ENCODE data around the gene MAMDC2. TPM values are rescaled to one million over a fixed set of nuclear protein-coding genes. Genes with fewer than 3 reads are reported as not detected.

Gene MAMDC2
- total RNA-seq, 6 experiments from 2014 or later, result 0.22 to 1.6 (median 0.37) TPM; not detected in 1

GRCh38 chr9:70172532-70172931 is 128.9 kb downstream of the MAMDC2 start:
- WGBS (ENCODE audit: insufficient coverage, low coverage, low lambda C conversion rate, missing lambda C conversion rate), result 31% methylated on average over 1 of the region's 1 CpG
- H3K4me3 ChIP-seq, result no peak overlapping the region

DNA sequence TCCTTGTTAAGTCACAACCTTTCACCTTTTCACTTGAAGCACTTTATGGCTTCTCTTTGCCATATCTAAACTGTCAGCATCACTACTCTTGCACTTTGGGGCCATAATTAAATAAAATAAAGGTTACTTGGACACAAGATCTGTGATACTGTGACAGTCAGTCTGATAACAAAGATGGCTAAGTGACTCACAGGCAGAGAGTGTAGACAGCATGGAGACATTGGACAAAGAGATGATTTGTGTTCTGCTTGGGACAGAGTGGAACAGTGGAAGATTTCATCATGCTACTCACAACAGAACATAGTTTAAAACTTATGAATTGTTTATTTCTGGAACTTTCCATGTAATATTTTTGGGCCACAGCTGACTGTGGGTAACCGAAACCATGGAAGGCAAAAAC is 133.5 kb downstream of the MAMDC2 start:
- no peak for DNase-seq
- no peak for ATAC-seq
- Histone ChIP-seq H3K4me1 (no peaks in the 10 kb centered on the region), H3K4me3 (no peak overlapping the region), H3K27ac (no peak overlapping the region), H3K9me3 (no peaks in the 10 kb centered on the region), H3K27me3 (no peaks in the 10 kb centered on the region), H3K36me3 (no peaks in the 10 kb centered on the region)
- intact Hi-C loops (cut with DNase I), result no loop called here
- no peak for TF ChIP-seq CTCF (IDR thresholded peaks at IDR 0.05)
- TF ChIP-seq POLR2A (IDR thresholded peaks at IDR 0.05), result no peak
- 80% methylated on average over 1 of the region's 1 CpG for WGBS (ENCODE audit: insufficient coverage, low coverage, low lambda C conversion rate, missing lambda C conversion rate)

More at GRCh38 chr9:70172532-70172931, 128.9 kb downstream of the MAMDC2 start:
- TF ChIP-seq POLR2A (IDR thresholded peaks at IDR 0.05), result no peak
- TF ChIP-seq CTCF (IDR thresholded peaks at IDR 0.05), result no peak
- intact Hi-C loops (cut with DNase I), result no loop called here
- Histone ChIP-seq H3K9me3 (no peaks in the 10 kb centered on the region), H3K4me1 (no peaks in the 10 kb centered on the region), H3K27ac (no peak overlapping the region), H3K36me3 (no peaks in the 10 kb centered on the region), H3K27me3 (no peaks in the 10 kb centered on the region)
- ATAC-seq, result no peak
- no peak for DNase-seq

DNA sequence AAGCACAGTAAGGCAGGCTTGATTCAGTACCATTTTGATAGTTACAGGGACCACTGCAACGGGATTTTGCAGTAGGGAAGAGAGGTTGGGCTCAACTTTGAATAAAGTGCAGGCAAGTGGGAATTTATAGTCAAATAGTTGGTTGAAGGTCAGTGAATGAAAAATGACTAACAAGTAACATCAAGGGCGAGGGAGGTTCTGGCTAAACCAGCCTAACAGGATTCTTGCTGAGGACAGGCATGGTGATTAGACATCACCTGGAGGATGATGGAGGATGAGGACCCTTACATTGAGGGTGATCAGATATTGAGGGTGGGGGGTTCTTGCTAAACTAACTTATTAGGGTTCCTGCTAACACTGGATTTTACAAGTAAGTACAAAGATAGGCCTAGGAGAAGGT is 149.1 kb downstream of the MAMDC2 start:
- no peak for TF ChIP-seq CTCF (IDR thresholded peaks at IDR 0.05)
- H3K9me3 ChIP-seq, result no peaks in the 10 kb centered on the region
- H3K27ac ChIP-seq, result no peak overlapping the region
- no peaks in the 10 kb centered on the region for H3K4me1 ChIP-seq
- no peak overlapping the region for H3K4me3 ChIP-seq
- H3K27me3 ChIP-seq, result no peaks in the 10 kb centered on the region
- DNase-seq (no peak), ATAC-seq (no peak)
- intact Hi-C loops (cut with DNase I), result no loop called here
- no peaks in the 10 kb centered on the region for H3K36me3 ChIP-seq
- WGBS (ENCODE audit: insufficient coverage, low coverage, low lambda C conversion rate, missing lambda C conversion rate), result 79% methylated on average over 2 of the region's 2 CpGs

- TF ChIP-seq POLR2A (IDR thresholded peaks at IDR 0.05), result no peak
- TF ChIP-seq CTCF (IDR thresholded peaks at IDR 0.05), result no peak
- H3K4me1 ChIP-seq, result no peaks in the 10 kb centered on the region
- H3K36me3 ChIP-seq, result no peaks in the 10 kb centered on the region
- H3K27me3 ChIP-seq, result no peaks in the 10 kb centered on the region
- no peak overlapping the region for H3K27ac ChIP-seq
- no peak overlapping the region for H3K4me3 ChIP-seq
- no peaks in the 10 kb centered on the region for H3K9me3 ChIP-seq
- ATAC-seq (no peak), DNase-seq (no peak)
- WGBS (ENCODE audit: insufficient coverage, low coverage, low lambda C conversion rate, missing lambda C conversion rate), result 72% methylated on average over 3 of the region's 3 CpGs
- intact Hi-C loops (cut with DNase I), result no loop called here
Observed at GRCh38 chr9:70195456-70195855, 151.8 kb downstream of the MAMDC2 start.
